Activated naive CD8-positive, alpha-beta T cell (primary cell): ENCODE data around the gene VPS13D.

Experiments used
- H3K27ac Mint-ChIP-seq: one replicate; pipeline ENCODE4 v1.8.0; 2021; ENCODE audit warnings: mixed read lengths
- H3K27me3 Mint-ChIP-seq: one replicate; pipeline ENCODE4 v1.8.0; 2021; ENCODE audit warnings: mixed read lengths
- H3K36me3 Mint-ChIP-seq: one replicate; pipeline ENCODE4 v1.8.0; 2021; ENCODE audit warnings: mixed read lengths
- H3K4me1 Mint-ChIP-seq: one replicate; pipeline ENCODE4 v1.8.0; 2021; ENCODE audit warnings: low read depth, mixed read lengths
- H3K4me3 Mint-ChIP-seq: one replicate; pipeline ENCODE4 v1.8.0; 2021; ENCODE audit warnings: mild to moderate bottlenecking, mixed read lengths
- H3K9me3 Mint-ChIP-seq: one replicate; pipeline ENCODE4 v1.8.0; 2021; ENCODE audit warnings: low read depth, mixed read lengths

VPS13D gene

DNA sequence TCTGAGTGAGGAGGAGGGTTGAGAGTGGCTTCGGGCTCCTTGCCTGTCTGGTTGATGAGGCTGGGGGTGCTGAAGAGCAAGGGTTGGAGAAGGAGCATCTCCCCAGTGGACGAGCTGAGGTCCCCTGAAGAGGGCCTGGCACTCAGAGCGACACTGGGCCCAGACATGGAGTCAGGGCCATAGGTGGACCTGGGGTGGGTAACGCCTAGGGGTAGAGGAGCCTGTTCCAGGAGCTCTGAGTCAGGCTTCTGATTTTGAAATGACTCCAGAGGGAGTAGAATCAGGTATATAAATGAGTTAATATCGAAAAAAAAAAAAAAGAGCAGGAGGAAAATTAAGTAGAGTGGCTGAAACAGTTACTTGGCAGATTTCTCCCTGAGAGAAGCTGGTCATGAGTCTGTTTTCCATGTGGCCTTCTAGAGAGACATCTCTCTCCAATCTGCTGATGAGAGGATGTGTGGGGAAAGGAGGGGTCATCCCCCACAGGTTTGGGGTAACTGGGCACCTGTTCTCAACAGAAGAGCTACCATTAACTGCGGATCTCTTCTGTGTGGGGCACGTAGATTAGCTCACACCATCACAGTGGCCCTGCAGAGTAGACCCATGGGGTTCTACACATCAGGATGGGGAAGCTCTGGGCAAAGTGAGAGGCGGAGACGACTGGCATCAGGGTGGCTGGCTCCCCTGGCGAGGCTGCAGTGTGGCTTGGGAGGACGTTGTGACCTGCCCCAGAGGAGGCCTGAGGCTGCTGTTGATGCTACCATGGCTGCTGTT lies 272.7 kb downstream of the VPS13D start:
- H3K4me1 Mint-ChIP-seq: peaks cover 32% of the 10 kb centered on the region
- no peaks in the 10 kb centered on the region for H3K27me3 Mint-ChIP-seq
- peak overlapping the region; percentile 41 for H3K27ac Mint-ChIP-seq
- H3K9me3 Mint-ChIP-seq: no peaks in the 10 kb centered on the region
- peaks cover 22% of the 10 kb centered on the region for H3K36me3 Mint-ChIP-seq
- no peak overlapping the region for H3K4me3 Mint-ChIP-seq

DNA sequence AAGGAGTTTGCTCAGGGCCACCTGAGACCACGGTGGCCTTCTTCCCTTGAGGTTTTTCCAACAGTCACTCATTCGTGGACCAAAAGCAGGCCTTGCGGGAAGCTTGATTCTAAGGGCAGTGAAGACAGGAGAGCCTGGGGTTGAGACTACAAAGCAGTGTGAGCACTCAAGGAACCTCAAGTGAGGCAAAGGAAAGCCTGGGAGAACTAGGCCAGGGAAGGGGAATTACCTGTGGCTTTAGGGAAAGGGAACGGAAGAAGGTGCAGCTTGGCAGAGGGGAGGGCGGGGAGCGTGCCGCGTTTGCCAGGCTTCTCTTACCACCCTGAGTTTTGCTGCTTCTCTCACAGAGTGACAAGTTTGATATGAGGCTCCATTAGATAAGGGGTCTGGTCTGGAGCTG lies 273.9 kb downstream of the VPS13D start:
- Mint-ChIP-seq H3K27me3 (no peaks in the 10 kb centered on the region), H3K4me1 (peaks cover 33% of the 10 kb centered on the region), H3K9me3 (no peaks in the 10 kb centered on the region), H3K4me3 (no peak overlapping the region), H3K36me3 (peaks cover 13% of the 10 kb centered on the region), H3K27ac (peak overlapping the region; percentile 54)

DNA sequence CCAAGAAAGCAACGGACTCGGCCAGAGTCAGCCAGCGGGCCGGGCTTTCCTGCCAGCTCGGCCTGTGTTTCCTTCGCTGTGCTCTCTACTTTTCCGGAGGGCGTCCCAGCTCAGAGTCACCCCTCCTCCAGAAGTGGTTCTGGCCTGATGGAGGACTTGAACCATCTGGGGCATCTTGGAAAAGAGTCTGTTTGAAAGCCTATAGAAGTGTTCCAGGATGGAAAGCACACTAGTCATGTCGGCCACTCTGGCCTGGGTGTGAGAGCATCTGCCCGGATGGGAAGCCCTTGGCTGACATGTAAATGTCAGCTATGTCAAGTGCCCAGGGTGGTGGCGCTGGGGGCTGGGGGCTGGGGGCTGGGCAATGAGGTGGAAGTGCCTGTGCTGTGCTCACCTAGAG lies 274.8 kb downstream of the VPS13D start:
- peaks cover 36% of the 10 kb centered on the region for H3K4me1 Mint-ChIP-seq
- no peak overlapping the region for H3K27ac Mint-ChIP-seq
- no peaks in the 10 kb centered on the region for H3K27me3 Mint-ChIP-seq
- H3K9me3 Mint-ChIP-seq: no peaks in the 10 kb centered on the region
- no peak overlapping the region for H3K4me3 Mint-ChIP-seq
- peaks cover 14% of the 10 kb centered on the region for H3K36me3 Mint-ChIP-seq

DNA sequence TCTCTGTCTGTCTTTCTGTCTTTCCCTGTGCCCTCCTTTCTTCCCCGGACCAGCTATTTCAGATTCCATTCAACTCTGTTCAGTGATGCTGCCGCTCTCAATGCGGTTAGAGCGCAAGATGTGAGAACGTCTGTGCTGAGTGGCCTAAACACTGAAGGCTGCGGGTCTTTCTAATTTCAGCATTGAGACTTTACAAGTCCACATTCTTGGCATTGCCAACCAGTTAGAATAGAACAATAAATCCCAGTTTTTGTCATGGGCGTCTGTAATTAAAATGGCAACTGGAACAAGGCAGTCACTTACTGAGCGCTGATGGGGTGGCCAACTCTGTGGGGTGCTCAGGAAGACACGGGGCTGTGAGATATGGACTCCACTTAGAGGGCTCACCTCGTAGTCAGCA lies 275.4 kb downstream of the VPS13D start:
- Mint-ChIP-seq H3K9me3 (no peaks in the 10 kb centered on the region), H3K27me3 (no peaks in the 10 kb centered on the region), H3K27ac (peak overlapping the region; percentile 79), H3K36me3 (peaks cover 16% of the 10 kb centered on the region), H3K4me3 (no peak overlapping the region), H3K4me1 (peaks cover 41% of the 10 kb centered on the region)

DNA sequence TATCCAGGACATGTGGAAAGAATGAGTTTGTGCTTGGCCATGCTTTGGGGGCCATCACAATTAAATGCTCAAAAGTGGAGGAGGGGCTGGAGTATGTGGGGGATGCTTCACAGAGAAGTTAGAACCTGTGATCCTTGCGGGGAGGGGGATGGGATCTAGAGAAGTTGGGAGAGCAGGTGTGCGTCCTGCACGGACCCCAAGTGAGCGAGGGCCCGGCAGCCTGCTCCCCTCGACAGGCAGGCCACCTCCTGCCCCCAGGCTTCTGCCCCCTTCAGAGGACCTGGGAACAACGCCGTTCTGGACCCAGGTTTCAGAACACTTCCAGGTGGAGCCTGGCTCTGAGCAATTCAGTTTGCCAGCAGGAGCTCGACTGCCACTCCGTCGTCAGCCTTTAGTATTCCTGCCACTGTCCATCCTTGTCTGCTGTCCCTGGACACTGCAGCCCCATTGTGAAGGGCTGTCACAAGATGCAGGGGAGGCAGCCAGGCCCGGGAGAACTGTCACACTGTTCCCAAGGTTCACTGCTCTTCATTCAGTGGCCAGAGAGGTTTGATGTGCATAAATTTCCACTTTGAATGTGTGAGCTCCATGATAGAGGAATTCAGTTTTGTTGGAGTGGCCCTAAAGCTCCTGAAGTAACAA lies 275.9 kb downstream of the VPS13D start:
- H3K9me3 Mint-ChIP-seq: no peaks in the 10 kb centered on the region
- peaks cover 21% of the 10 kb centered on the region for H3K36me3 Mint-ChIP-seq
- H3K4me1 Mint-ChIP-seq: peaks cover 46% of the 10 kb centered on the region
- H3K27me3 Mint-ChIP-seq: no peaks in the 10 kb centered on the region
- H3K27ac Mint-ChIP-seq: peak overlapping the region; percentile 79
- H3K4me3 Mint-ChIP-seq: no peak overlapping the region

DNA sequence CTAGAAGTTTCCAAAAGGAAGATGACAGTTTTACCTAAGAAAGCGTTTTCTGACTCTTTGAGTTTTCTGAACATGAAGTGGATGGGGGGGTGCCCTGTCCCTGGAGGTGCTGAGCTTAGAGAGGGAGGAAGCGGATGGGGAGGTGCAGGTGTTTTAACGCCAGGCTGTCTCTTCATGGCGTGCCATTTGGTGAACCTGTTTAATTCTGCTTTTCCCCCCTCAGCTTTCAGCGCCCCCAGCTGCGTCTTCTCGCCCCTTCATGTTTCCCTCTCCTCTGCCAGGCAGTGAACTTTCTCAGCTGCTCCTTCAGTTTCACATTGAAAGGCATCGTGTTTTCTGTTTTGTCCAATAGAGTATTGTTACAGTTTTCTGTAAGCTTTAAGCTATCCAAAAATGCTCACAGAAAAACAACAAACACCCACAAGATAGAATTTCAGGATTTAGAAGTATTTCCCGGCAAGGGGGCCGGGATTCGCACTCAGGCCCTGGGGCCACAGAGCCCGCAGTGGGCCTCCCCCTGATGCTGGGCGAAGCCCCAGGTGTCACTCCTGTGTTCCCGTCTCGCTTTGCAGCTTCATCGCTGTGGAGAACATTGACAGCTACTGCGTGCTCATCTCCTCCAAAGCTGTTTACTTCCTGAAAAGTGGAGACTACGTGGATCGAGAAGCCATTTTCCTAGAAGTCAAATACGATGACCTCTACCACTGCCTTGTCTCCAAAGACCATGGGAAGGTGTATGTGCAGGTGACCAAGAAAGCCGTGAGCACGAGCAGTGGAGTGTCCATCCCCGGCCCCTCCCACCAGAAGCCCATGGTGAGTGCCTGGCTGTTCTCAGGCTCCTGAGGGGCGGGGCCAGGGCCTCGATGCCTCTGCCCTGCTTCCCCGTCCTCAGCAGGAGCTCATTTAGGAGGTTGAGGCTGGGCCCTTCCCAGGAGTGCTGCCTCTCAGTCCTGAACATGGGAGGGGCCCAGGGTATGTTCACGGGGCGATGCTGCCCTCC lies 276.8 kb downstream of the VPS13D start:
- Mint-ChIP-seq H3K27ac (peak overlapping the region; percentile 46), H3K4me3 (no peak overlapping the region), H3K9me3 (no peaks in the 10 kb centered on the region), H3K36me3 (peaks cover 21% of the 10 kb centered on the region), H3K4me1 (peaks cover 52% of the 10 kb centered on the region), H3K27me3 (no peaks in the 10 kb centered on the region)

DNA sequence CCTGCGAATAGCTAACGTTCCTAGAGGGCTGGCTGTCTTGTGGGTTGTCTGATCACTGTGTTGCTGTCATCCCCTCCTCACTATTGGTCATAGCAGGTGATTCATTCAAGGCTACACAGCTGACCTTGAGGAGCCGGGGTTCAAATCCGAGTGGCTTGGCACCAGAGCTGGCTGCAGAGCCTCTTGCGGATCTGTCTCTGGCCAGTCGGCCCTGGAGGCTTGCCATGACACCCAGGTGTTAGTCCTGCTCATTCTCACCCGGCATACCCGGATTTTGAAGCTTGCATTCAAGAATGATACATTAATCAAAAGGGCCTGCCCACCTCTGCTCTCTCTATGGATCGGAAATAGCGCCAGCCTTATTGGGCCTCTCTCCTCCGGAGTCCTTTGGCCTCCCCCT lies 277.8 kb downstream of the VPS13D start:
- Mint-ChIP-seq H3K36me3 (peaks cover 15% of the 10 kb centered on the region), H3K27me3 (no peaks in the 10 kb centered on the region), H3K9me3 (peaks cover under 1% of the 10 kb centered on the region), H3K27ac (peak overlapping the region; percentile 61), H3K4me3 (no peak overlapping the region), H3K4me1 (peaks cover 50% of the 10 kb centered on the region)

DNA sequence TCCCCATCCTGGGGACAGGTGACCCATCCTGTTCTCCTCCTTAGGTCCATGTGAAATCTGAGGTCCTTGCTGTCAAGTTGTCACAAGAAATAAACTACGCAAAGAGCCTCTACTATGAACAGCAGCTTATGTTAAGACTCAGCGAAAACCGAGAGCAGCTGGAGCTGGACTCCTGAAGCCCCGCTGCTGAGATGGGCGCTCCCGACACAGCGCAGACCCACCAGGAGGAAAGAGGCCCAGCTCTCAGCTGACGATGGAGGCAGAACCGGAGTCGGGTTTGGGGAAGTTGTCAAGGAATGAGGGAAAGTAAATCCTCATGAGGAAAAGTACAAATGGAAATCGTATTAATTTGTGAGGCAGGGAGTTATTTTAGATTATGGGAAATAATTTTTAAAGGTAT lies 279.0 kb downstream of the VPS13D start:
- Mint-ChIP-seq H3K27ac (peak overlapping the region; percentile 86), H3K4me3 (no peak overlapping the region)

DNA sequence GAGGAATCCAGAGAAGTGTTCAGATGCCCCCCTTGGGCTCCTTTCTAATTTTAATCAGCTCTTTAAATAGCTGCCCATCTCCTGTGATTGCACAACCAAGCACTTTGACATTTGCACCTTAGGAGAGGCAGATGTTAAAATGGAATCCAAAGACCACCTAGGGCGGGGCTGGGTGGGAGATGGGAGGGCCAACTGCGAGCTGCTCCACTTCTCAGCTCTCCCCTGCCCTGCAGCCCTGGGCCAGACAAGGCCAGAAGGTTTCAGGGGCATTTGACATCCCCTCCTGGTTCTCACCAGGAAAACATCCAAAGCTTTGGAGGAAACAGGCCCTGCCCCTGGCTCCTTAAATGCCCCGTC lies 281.3 kb downstream of the VPS13D start:
- H3K9me3 Mint-ChIP-seq: peaks cover 5% of the 10 kb centered on the region
- H3K36me3 Mint-ChIP-seq: peaks cover 19% of the 10 kb centered on the region
- H3K4me1 Mint-ChIP-seq: peaks cover 57% of the 10 kb centered on the region
- peak overlapping the region; percentile 99 for H3K27ac Mint-ChIP-seq
- peak overlapping the region; percentile 77 for H3K4me3 Mint-ChIP-seq
- H3K27me3 Mint-ChIP-seq: no peaks in the 10 kb centered on the region

More for the DNA sequence above, 279.0 kb downstream of the VPS13D start:
- Mint-ChIP-seq H3K27me3 (no peaks in the 10 kb centered on the region), H3K9me3 (peaks cover 5% of the 10 kb centered on the region), H3K4me1 (peaks cover 50% of the 10 kb centered on the region), H3K36me3 (peaks cover 15% of the 10 kb centered on the region)

DNA sequence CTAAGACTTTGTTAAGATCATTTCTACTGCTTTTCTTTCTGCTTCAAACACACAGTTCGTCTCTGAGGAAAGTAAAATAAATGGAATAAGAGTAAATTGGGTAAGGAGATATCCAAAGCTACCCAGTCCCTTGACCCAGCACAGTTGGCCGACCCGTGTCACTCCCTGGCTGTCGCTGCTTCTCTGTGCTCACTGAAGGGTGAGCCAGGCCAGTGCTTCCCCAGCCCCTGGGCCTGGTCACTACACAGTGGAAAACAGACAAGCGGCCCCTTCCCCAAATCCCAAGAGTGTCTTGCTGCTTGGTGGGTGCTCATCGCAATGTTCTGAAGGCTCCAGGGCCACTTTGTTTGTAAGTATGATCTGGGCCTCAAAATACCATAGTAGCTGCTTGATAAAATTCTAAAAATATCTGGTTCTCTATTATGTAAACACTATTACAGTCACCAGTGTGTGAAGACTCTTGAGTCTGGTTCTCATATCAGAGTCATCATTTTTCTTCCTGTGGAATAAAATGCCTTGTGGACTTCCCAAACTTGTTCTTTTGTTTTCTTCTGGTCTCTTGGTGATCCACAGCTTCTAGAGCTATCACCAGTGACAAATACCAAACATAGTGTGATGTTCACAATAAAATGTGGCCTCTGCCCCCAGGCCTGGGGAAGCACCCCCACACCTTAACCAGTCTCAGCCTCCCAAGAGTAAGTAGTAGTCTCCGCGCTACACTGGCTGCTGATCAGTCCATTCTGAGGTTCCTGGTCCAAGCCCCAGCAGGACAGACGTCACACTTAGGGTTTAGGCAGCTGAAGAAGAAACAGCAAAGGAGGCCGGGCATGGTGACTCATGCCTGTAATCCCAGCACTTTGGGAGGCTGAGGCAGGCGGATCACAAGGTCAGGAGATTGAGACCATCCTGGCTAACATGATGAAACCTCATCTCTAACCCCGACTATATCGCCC lies 282.0 kb downstream of the VPS13D start:
- Mint-ChIP-seq H3K27me3 (no peaks in the 10 kb centered on the region), H3K36me3 (peaks cover 19% of the 10 kb centered on the region), H3K4me1 (peaks cover 54% of the 10 kb centered on the region), H3K9me3 (peaks cover 5% of the 10 kb centered on the region), H3K27ac (peak overlapping the region; percentile 99), H3K4me3 (peak overlapping the region; percentile 63)

DNA sequence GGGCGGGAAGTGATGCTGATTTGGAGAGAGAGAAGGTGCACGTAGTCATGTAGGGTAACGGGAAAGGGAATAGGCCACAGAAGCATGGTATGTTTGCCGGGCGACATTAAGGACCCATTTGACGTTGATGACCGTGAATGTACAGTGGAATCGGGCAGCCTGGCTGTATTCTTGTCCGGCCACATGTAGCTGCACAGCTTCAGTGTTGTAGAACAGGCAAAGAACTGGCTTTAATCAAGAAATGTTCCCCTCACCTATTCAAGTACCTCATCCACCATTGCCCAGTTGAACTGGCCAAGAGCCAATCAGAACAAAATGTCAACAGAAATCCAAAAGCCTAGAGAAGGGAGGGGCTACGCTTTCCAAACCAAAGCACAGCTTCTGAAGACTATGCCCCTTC lies 283.4 kb downstream of the VPS13D start:
- Mint-ChIP-seq H3K36me3 (peaks cover 22% of the 10 kb centered on the region), H3K4me1 (peaks cover 61% of the 10 kb centered on the region), H3K27ac (peak overlapping the region; percentile 99), H3K27me3 (no peaks in the 10 kb centered on the region), H3K9me3 (peaks cover 5% of the 10 kb centered on the region), H3K4me3 (no peak overlapping the region)

DNA sequence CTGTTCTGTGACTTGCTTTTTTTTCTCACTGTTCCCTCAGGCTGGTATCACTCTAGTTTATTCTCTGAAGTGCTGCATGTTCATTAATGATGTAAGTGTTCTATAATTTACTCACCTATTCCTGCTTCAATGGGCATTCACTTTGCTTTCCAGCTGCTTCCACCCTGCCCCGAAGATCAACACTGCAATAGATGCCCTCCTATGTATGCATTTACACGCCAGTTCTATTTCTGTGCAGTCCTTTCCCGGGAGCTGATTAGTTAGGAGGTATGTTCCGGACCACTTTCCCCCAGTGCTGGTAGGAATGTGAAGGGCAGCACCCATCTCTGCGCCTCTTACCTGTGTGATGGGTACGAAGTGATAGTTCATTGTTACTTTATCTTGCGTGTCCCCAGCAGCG lies 284.8 kb downstream of the VPS13D start:
- Mint-ChIP-seq H3K9me3 (peaks cover 5% of the 10 kb centered on the region), H3K27me3 (no peaks in the 10 kb centered on the region), H3K4me3 (no peak overlapping the region), H3K4me1 (peaks cover 65% of the 10 kb centered on the region), H3K27ac (peak overlapping the region; percentile 99), H3K36me3 (peaks cover 28% of the 10 kb centered on the region)

DNA sequence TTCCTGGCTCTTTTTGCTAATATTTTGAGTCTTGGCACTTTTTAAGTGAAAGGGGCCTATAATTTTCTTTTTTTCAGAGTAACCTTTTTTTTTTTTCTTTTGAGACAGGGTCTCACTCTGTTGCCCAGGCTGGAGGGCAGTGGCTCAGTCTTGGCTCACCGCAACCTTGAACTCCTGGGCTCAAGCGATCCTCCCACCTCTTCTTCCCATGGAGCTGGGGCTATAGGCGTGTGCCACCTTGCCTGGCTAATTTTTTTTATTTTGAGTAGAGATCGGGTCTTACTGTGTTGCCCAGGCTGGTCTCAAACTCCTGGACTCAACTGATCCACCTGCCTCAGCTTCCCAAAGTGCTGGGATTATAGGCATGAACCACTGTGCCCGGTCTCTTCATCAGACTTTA lies 285.4 kb downstream of the VPS13D start:
- Mint-ChIP-seq H3K27ac (peak overlapping the region; percentile 46), H3K4me3 (no peak overlapping the region), H3K4me1 (peaks cover 63% of the 10 kb centered on the region), H3K27me3 (no peaks in the 10 kb centered on the region), H3K9me3 (peaks cover 5% of the 10 kb centered on the region), H3K36me3 (peaks cover 28% of the 10 kb centered on the region)

DNA sequence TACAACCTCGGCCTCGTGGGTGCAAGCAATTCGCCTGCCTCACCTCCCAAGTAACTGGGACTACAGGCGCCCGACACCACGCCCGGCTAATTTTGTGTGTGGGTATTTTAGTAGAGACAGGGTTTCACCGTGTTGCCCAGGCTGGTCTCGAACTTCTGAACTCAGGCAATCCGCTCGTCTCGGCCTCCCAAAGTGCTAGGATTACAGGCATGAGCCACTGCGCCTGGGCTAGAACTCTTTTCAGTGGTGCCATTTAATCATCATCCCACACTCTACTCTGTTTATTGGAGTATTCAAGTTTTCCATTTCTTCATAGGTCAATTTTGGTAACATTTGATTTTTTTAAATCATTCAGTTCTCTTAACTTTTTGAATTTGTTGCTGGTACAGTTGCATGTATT lies 286.9 kb downstream of the VPS13D start:
- Mint-ChIP-seq H3K36me3 (peaks cover 23% of the 10 kb centered on the region), H3K4me3 (peak overlapping the region; percentile 72), H3K4me1 (peaks cover 54% of the 10 kb centered on the region), H3K9me3 (peaks cover 5% of the 10 kb centered on the region), H3K27ac (peak overlapping the region; percentile 85), H3K27me3 (no peaks in the 10 kb centered on the region)
